Skin epidermis (tissue), 12 donors: ENCODE data around the gene HOXA1.
A peak's percentile ranks its signal among the peaks of the same experiment; 100 is the strongest.

Experiments
- H3K27ac ChIP-seq, 21 experiments: fragments of 200-600 bp; sonication (generic) in 11 of 21; one replicate each; pipeline ENCODE4 v1.5.0; 2020; ENCODE audit warnings: mild to moderate bottlenecking in 3 of 21, inconsistent platforms in 2 of 21, moderate library complexity in 2 of 21
- H3K4me3 ChIP-seq, 7 experiments: fragments of 200-600 bp; sonication (generic) in 2 of 7; one replicate each; pipeline ENCODE4 v1.5.0; 2020; ENCODE audit warnings: inconsistent platforms in 2 of 7, mild to moderate bottlenecking in 2 of 7, moderate library complexity in 1 of 7

Gene HOXA1

GRCh38 chr7:27109466-27110185 is 13.8 kb upstream of the HOXA1 start:
- no peak overlapping the region for H3K4me3 ChIP-seq

GRCh38 chr7:27108390-27109127 is 12.8 kb upstream of the HOXA1 start:
- Histone ChIP-seq H3K27ac (peak overlapping the region in 11 of 21 experiments; percentile 5 to 74 (median 54)), H3K4me3 (peak overlapping the region in 3 of 7 experiments; percentile 6 to 15 (median 13))

More at GRCh38 chr7:27109466-27110185, 13.8 kb upstream of the HOXA1 start:
- peak overlapping the region in 2 of 21 experiments; percentile 50 to 66 for H3K27ac ChIP-seq

GRCh38 chr7:27107391-27108381 is 11.9 kb upstream of the HOXA1 start:
- Histone ChIP-seq H3K27ac (peak overlapping the region in 11 of 21 experiments; percentile 5 to 74 (median 54)), H3K4me3 (peak overlapping the region in 3 of 7 experiments; percentile 6 to 15 (median 13))

- H3K4me3 ChIP-seq: peak overlapping the region in 2 of 7 experiments; percentile 9 to 29
- peak overlapping the region in 5 of 21 experiments; percentile 8 to 74 (median 28) for H3K27ac ChIP-seq
These were observed 11.1 kb upstream of the HOXA1 start for GRCh38 chr7:27106901-27107240.

- Histone ChIP-seq H3K4me3 (peak overlapping the region in 2 of 7 experiments; percentile 9 to 29), H3K27ac (peak overlapping the region in 6 of 21 experiments; percentile 8 to 74 (median 20))
These were observed 10.5 kb upstream of the HOXA1 start for GRCh38 chr7:27106181-27106900.

GRCh38 chr7:27105301-27106031 is 9.7 kb upstream of the HOXA1 start:
- Histone ChIP-seq H3K27ac (peak overlapping the region in 1 of 21 experiments; percentile 74), H3K4me3 (no peak overlapping the region)

GRCh38 chr7:27104341-27105058 is 8.7 kb upstream of the HOXA1 start:
- no peak overlapping the region for H3K4me3 ChIP-seq

GRCh38 chr7:27103489-27104226 is 7.9 kb upstream of the HOXA1 start:
- H3K27ac ChIP-seq: peak overlapping the region in 7 of 21 experiments; percentile 16 to 74 (median 46)
- H3K4me3 ChIP-seq: peak overlapping the region in 6 of 7 experiments; percentile 1 to 42 (median 14)

More at GRCh38 chr7:27104341-27105058, 8.7 kb upstream of the HOXA1 start:
- H3K27ac ChIP-seq: peak overlapping the region in 1 of 21 experiments; percentile 69

GRCh38 chr7:27102581-27103442 is 7.0 kb upstream of the HOXA1 start, which contains the start of gene HOXA2:
HOXA2 (minus strand) TSS chr7:27102683; CDS start chr7:27102500, 183 bp downstream.
- Histone ChIP-seq H3K4me3 (peak within 1 kb of the TSS in 6 of 7 experiments; percentile 11 to 42 (median 30)), H3K27ac (peak within 1 kb of the TSS in 8 of 21 experiments; percentile 16 to 74 (median 66))

- peak overlapping the region in 6 of 21 experiments; percentile 41 to 74 (median 70) for H3K27ac ChIP-seq
- peak overlapping the region in 6 of 7 experiments; percentile 0 to 42 (median 30) for H3K4me3 ChIP-seq
These were observed 6.3 kb upstream of the HOXA1 start for GRCh38 chr7:27101957-27102580.

- H3K4me3 ChIP-seq: peak overlapping the region in 5 of 7 experiments; percentile 15 to 42 (median 32)
- peak overlapping the region in 6 of 21 experiments; percentile 26 to 74 (median 55) for H3K27ac ChIP-seq
These were observed 5.6 kb upstream of the HOXA1 start for GRCh38 chr7:27101171-27101956.

- H3K4me3 ChIP-seq: peak overlapping the region in 3 of 7 experiments; percentile 29 to 42 (median 32)
- H3K27ac ChIP-seq: peak overlapping the region in 6 of 21 experiments; percentile 25 to 74 (median 50)
These were observed 4.9 kb upstream of the HOXA1 start for GRCh38 chr7:27100694-27101170.

- peak overlapping the region in 1 of 7 experiments; percentile 96 for H3K4me3 ChIP-seq
- peak overlapping the region in 1 of 21 experiments; percentile 6 for H3K27ac ChIP-seq
These were observed 3.9 kb upstream of the HOXA1 start for GRCh38 chr7:27099453-27100370.
